H1 (cell line): ENCODE measurements around the gene TEAD1. TPM values are rescaled to one million over a fixed set of nuclear protein-coding genes. Genes with fewer than 3 reads are reported as not detected.

Experiments
- CTCF ChIA-PET: fragments of 300-600 bp; sonication (Branson Sonifier 250); formaldehyde crosslinking; loops from one replicate; lab custom pipeline; 2021; ENCODE audit not compliant: partially characterized antibody; lab: Charles Lee
- POLR2A ChIA-PET: fragments of 300-600 bp; sonication (Branson Sonifier 250); formaldehyde crosslinking; loops from one replicate; lab custom pipeline; 2021; ENCODE audit warnings: inconsistent platforms; ENCODE audit not compliant: partially characterized antibody; lab: Charles Lee
- DNase-seq, 2 experiments: peaks; one replicate each; pipeline versions ENCODE4 v3.0.0 to v3.0.0-alpha.2; 2010 to 2022; ENCODE audit warnings: low spot score in 2 of 2, low read depth in 1 of 2, mixed read lengths in 1 of 2
- FAIRE-seq: peaks from 2 replicates; lab custom pipeline; 2011; peaks lifted over from hg19 to GRCh38; lab: Jason Lieb, UNC
- H2AFZ ChIP-seq: 2 replicates; pipeline ENCODE4 v1.8.1; 2012; ENCODE audit warnings: low read length, inconsistent platforms
- H2AK5ac ChIP-seq: 2 replicates; pipeline ENCODE4 v1.6.1; 2013; ENCODE audit warnings: low read depth, low read length
- H2BK120ac ChIP-seq: replicated peaks from 2 replicates; pipeline ENCODE3; 2013; ENCODE audit warnings: low read depth, low read length, inconsistent platforms
- H2BK12ac ChIP-seq: 2 replicates; pipeline ENCODE4 v1.6.1; 2013; ENCODE audit warnings: low read depth, low read length
- H2BK15ac ChIP-seq: 2 replicates; pipeline ENCODE4 v1.6.1; 2013; ENCODE audit warnings: low read length
- H2BK20ac ChIP-seq: 2 replicates; pipeline ENCODE4 v1.6.1; 2013; ENCODE audit warnings: low read length
- H2BK5ac ChIP-seq: 2 replicates; pipeline ENCODE4 v1.6.1; 2013; ENCODE audit warnings: low read depth, low read length
- H3K14ac ChIP-seq: 2 replicates; pipeline ENCODE4 v1.6.1; 2013; ENCODE audit warnings: inconsistent platforms; ENCODE audit not compliant: insufficient read length
- H3K18ac ChIP-seq: 2 replicates; pipeline ENCODE4 v1.6.1; 2013; ENCODE audit warnings: low read length; ENCODE audit errors: extremely low read depth
- H3K23ac ChIP-seq: 2 replicates; pipeline ENCODE4 v1.6.1; 2013; ENCODE audit warnings: inconsistent platforms; ENCODE audit not compliant: insufficient read length
- H3K23me2 ChIP-seq: 2 replicates; pipeline ENCODE4 v1.6.1; 2013; ENCODE audit warnings: low read depth, low read length
- H3K27ac ChIP-seq: 2 replicates; pipeline ENCODE4 v1.6.1; 2011; ENCODE audit warnings: low read depth, low read length, inconsistent platforms
- H3K27me3 ChIP-seq, 4 experiments: replicated peaks in 1 of 4; 1 replicate in 1 of 4; 2 replicates in 3 of 4; pipeline versions ENCODE4 v1.6.1 to v1.8.1; 2011 to 2013; ENCODE audit warnings: low read length in 3 of 4, mild to moderate bottlenecking in 3 of 4, inconsistent platforms in 2 of 4, mixed read lengths in 2 of 4, moderate library complexity in 1 of 4; ENCODE audit not compliant: control insufficient read depth in 3 of 4, insufficient read depth in 3 of 4; ENCODE audit errors: extremely low read depth in 1 of 4
- H3K36me3 ChIP-seq, 4 experiments: 2 replicates each; pipeline versions ENCODE4 v1.6.1 to v1.8.1; 2011 to 2013; ENCODE audit warnings: mild to moderate bottlenecking in 4 of 4, low read length in 3 of 4, moderate library complexity in 2 of 4, control low read depth in 1 of 4, inconsistent platforms in 1 of 4; ENCODE audit not compliant: insufficient read depth in 4 of 4, control insufficient read depth in 2 of 4
- H3K4ac ChIP-seq: replicated peaks from 2 replicates; pipeline ENCODE3; 2013; ENCODE audit warnings: low read length, low read depth, mixed read lengths, inconsistent platforms; ENCODE audit not compliant: insufficient read length
- H3K4me1 ChIP-seq, 4 experiments: replicated peaks in 1 of 4; 1 replicate in 1 of 4; 2 replicates in 3 of 4; pipeline versions ENCODE4 v1.6.1 to v1.8.1; 2011 to 2013; ENCODE audit warnings: low read length in 3 of 4, inconsistent platforms in 2 of 4, mixed read lengths in 1 of 4; ENCODE audit not compliant: insufficient read depth in 4 of 4, control insufficient read depth in 3 of 4
- H3K4me2 ChIP-seq, 2 experiments: 2 replicates each; pipeline versions ENCODE4 v1.6.1 to v1.8.1; 2011 to 2013; ENCODE audit warnings: low read depth in 2 of 2, low read length in 2 of 2, control low read depth in 1 of 2, inconsistent platforms in 1 of 2, mild to moderate bottlenecking in 1 of 2; ENCODE audit not compliant: insufficient read depth in 1 of 2
- H3K4me3 ChIP-seq, 4 experiments: fragments of 200-600, 300-600 bp in 1 of 4; sonication (generic), shearing (Covaris generic), sonication (Bioruptor Twin) in 1 of 4; 2 replicates each; pipeline versions ENCODE4 v1.5.1 to v1.8.1; 2011 to 2016; ENCODE audit warnings: low read length in 4 of 4, low read depth in 3 of 4, control low read depth in 2 of 4, inconsistent platforms in 2 of 4, mild to moderate bottlenecking in 2 of 4, mixed read lengths in 1 of 4, moderate library complexity in 1 of 4; ENCODE audit not compliant: insufficient read depth in 2 of 4; ENCODE audit errors: extremely low read depth in 1 of 4
- H3K56ac ChIP-seq: replicated peaks from 2 replicates; pipeline ENCODE3; 2013; ENCODE audit warnings: low read depth, mild to moderate bottlenecking, mixed read lengths, low read length, inconsistent platforms; ENCODE audit not compliant: insufficient read length
- H3K79me1 ChIP-seq: 2 replicates; pipeline ENCODE4 v1.6.1; 2013; ENCODE audit warnings: low read depth, low read length, control low read depth
- H3K79me2 ChIP-seq, 2 experiments: 2 replicates each; pipeline versions ENCODE4 v1.6.1 to v1.8.1; 2012 to 2013; ENCODE audit warnings: low read length in 2 of 2, mild to moderate bottlenecking in 2 of 2, inconsistent platforms in 1 of 2; ENCODE audit not compliant: insufficient read depth in 2 of 2, control insufficient read depth in 1 of 2
- H3K9ac ChIP-seq, 4 experiments: replicated peaks in 1 of 4; 1 replicate in 1 of 4; 2 replicates in 3 of 4; pipeline versions ENCODE4 v1.6.1 to v1.8.1; 2011 to 2013; ENCODE audit warnings: low read depth in 3 of 4, low read length in 3 of 4, control low read depth in 2 of 4, mild to moderate bottlenecking in 2 of 4, moderate library complexity in 2 of 4, inconsistent platforms in 1 of 4; ENCODE audit errors: extremely low read depth in 1 of 4
- H3K9me3 ChIP-seq, 2 experiments: 2 replicates each; pipeline versions ENCODE4 v1.6.1 to v1.8.1; 2012 to 2013; ENCODE audit warnings: mild to moderate bottlenecking in 2 of 2, moderate library complexity in 2 of 2, control low read depth in 1 of 2, inconsistent platforms in 1 of 2, low read depth in 1 of 2, low read length in 1 of 2, mixed read lengths in 1 of 2; ENCODE audit not compliant: insufficient read depth in 2 of 2
- H4K20me1 ChIP-seq, 2 experiments: replicated peaks in 1 of 2; 2 replicates each; pipeline versions ENCODE3 to v1.8.1; 2011 to 2013; ENCODE audit warnings: inconsistent platforms in 2 of 2, low read length in 2 of 2, mild to moderate bottlenecking in 1 of 2; ENCODE audit not compliant: insufficient read depth in 2 of 2, control insufficient read depth in 1 of 2
- H4K5ac ChIP-seq: 2 replicates; pipeline ENCODE4 v1.6.1; 2013; ENCODE audit warnings: low read length, low read depth, mixed read lengths, inconsistent platforms; ENCODE audit not compliant: insufficient read length
- H4K8ac ChIP-seq: 2 replicates; pipeline ENCODE4 v1.8.0; 2013; ENCODE audit warnings: mild to moderate bottlenecking, moderate library complexity, low read length, inconsistent platforms; ENCODE audit not compliant: insufficient read depth; ENCODE audit errors: extremely low read depth
- H4K91ac ChIP-seq: replicated peaks from 2 replicates; pipeline ENCODE3; 2013; ENCODE audit warnings: low read length, mixed read lengths, inconsistent platforms; ENCODE audit not compliant: insufficient read length
- CEBPB ChIP-seq: IDR thresholded peaks from 2 replicates; pipeline ENCODE4 v1.6.1; 2012; ENCODE audit warnings: low read depth, low read length
- GABPA ChIP-seq: IDR thresholded peaks from 2 replicates; pipeline ENCODE4 v1.6.1; 2011; ENCODE audit warnings: mild to moderate bottlenecking, low read length, moderate library complexity, borderline replicate concordance; ENCODE audit not compliant: insufficient read depth
- POLR2AphosphoS5 ChIP-seq: IDR thresholded peaks from 2 replicates; pipeline ENCODE4 v1.6.1; 2011; ENCODE audit warnings: low read depth, low read length
- SIRT6 ChIP-seq: IDR thresholded peaks from one replicate; pipeline ENCODE4 v1.7.1; 2012; ENCODE audit warnings: low read length, inconsistent platforms
- SP1 ChIP-seq: IDR thresholded peaks from 2 replicates; pipeline ENCODE4 v1.6.1; 2011; ENCODE audit warnings: low read depth, low read length
- SRF ChIP-seq: IDR thresholded peaks from 2 replicates; pipeline ENCODE4 v1.6.1; 2011; ENCODE audit warnings: mild to moderate bottlenecking, low read depth, low read length, moderate library complexity
- YY1 ChIP-seq: IDR thresholded peaks from 2 replicates; pipeline ENCODE4 v1.6.1; 2011; ENCODE audit warnings: low read depth, mild to moderate bottlenecking, low read length
- WGBS, 2 experiments: shearing (Covaris generic) in 1 of 2; methylation state at CpG; one replicate each; pipeline versions ENCODE4 v1.1.6 to v1.1.7; 2013 to 2015; ENCODE audit warnings: low lambda C conversion rate in 2 of 2, mixed read lengths in 2 of 2, inconsistent platforms in 1 of 2, low coverage in 1 of 2, missing lambda C conversion rate in 1 of 2; ENCODE audit not compliant: insufficient replicate concordance in 2 of 2, insufficient coverage in 1 of 2, insufficient read length in 1 of 2; ENCODE audit errors: extremely low coverage in 1 of 2, missing lambda C conversion rate in 1 of 2; 5-methylcytosine and 5-hydroxymethylcytosine counted together
- polyA plus RNA-seq, 7 experiments: library from polyadenylated mRNA; depleted of rRNA in 3 of 7; stranded (reverse) in 5 of 7; unstranded in 2 of 7; fragments of >200 nt in 5 of 7; fragments of 200-250 nt in 2 of 7; gene quantifications; 1 replicate in 5 of 7; 2 replicates in 1 of 7; 4 replicates in 1 of 7; pipeline versions ENCODE4 v1.2.1 to v1.2.3, GENCODE V29; 2011 to 2013; ENCODE audit warnings: missing spikeins in 2 of 7, mixed read lengths in 2 of 7
- total RNA-seq: library from RNA; stranded (reverse); fragmentation: NEBNext Ultra II Directional; extraction: Animal tissue kit (Norgen Biotek cat#: 25700); gene quantifications from 2 replicates; pipeline ENCODE4 v1.2.1, GENCODE V29; 2021

TEAD1 gene
- total and polyA plus RNA-seq, 2 of the 8 experiments (the other 6 are each of a cell fraction or from before 2014, with no cell fraction given) = 15.6 to 67.4 TPM

DNA sequence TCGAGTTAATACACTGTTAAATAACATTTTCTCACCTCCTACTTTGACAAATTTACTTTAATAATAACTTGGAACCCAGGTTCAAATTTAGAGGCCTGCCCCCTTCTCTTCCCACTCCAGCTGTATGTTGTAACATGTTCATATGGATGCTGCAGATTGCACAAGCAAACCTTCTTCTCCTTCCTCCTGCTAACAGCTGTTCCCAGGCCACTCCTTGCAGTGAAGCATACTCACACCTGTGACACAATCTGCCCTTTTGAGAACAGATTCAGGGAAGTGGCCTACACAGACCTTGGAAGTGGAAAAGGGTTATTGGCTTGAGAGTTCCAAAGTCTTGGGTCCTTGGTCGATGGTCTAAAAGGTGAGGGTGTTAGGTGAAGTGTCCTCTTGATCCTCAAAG lies 131.9 kb downstream of the TEAD1 start:
- Histone ChIP-seq H3K27me3 (no peaks in the 10 kb centered on the region), H3K4me3 (no peak overlapping the region), H3K23me2 (no peaks in the 10 kb centered on the region), H3K18ac (no peak overlapping the region), H3K36me3 (no peaks in the 10 kb centered on the region), H3K4me1 (peaks cover 7 to 41% (median 20%) of the 10 kb centered on the region in 4 experiments), H3K27ac (no peak overlapping the region), H4K20me1 (no peaks in the 10 kb centered on the region), H2AFZ (no peak overlapping the region), H3K4ac (no peak overlapping the region), H4K91ac (no peak overlapping the region), H3K56ac (no peak overlapping the region), H3K79me1 (peaks cover 5% of the 10 kb centered on the region; the same call in 1 of the 2 replicates), H2BK120ac (no peak overlapping the region), H3K9ac (no peak overlapping the region), H3K79me2 (peaks cover 0 to 93% of the 10 kb centered on the region in 2 experiments; a peak in 3 of 4 replicates), H2BK5ac (no peak overlapping the region), H2AK5ac (no peak overlapping the region), H2BK20ac (no peak overlapping the region), H3K14ac (no peak overlapping the region), H3K4me2 (no peak overlapping the region)
- FAIRE-seq (no peak), DNase-seq (no peak)
- POLR2A ChIA-PET = no interaction called here
- TF ChIP-seq SRF = no peak
- no peak for TF ChIP-seq YY1
- TF ChIP-seq POLR2AphosphoS5 = no peak
- TF ChIP-seq CEBPB = no peak
- no peak for TF ChIP-seq GABPA
- no peak for TF ChIP-seq SP1
- no peak for TF ChIP-seq SIRT6
- TF ChIP-seq, all 59 proteins: peak for 0
- CTCF ChIA-PET = interaction anchor here (1.5 to 1.7 kb wide), 2 partner anchors 116 to 517 kb away, joined by 3 read pairs; no protein-coding TSS in a partner anchor
- no peak overlapping the region for H4K8ac ChIP-seq
- H2BK12ac ChIP-seq = no peak overlapping the region
- H4K5ac ChIP-seq = no peak overlapping the region
- no peaks in the 10 kb centered on the region for H3K9me3 ChIP-seq
- no peak overlapping the region for H2BK15ac ChIP-seq
- WGBS, 2 experiments = 79% methylated on average over 2 of the region's 2 CpGs; no CpG with 5 or more reads in 1 of the 2 experiments
- H3K23ac ChIP-seq = no peak overlapping the region
